GM20431 (cell line): ENCODE data around the gene AUTS2.
"Not testable (repeated sequence)": the region's sequence is repeated elsewhere in the genome, so short reads cannot be mapped to it uniquely, and the experiment has no call there.

Source experiments
- in situ Hi-C: fragments of 300-500 bp; cut with MseI, MboI; formaldehyde crosslinking; loops from one replicate; pipeline ENCODE4 v1.15.0; 2020; ENCODE audit warnings: low sequenced_read_pairs; ENCODE audit not compliant: unreplicated experiment

AUTS2 gene

DNA sequence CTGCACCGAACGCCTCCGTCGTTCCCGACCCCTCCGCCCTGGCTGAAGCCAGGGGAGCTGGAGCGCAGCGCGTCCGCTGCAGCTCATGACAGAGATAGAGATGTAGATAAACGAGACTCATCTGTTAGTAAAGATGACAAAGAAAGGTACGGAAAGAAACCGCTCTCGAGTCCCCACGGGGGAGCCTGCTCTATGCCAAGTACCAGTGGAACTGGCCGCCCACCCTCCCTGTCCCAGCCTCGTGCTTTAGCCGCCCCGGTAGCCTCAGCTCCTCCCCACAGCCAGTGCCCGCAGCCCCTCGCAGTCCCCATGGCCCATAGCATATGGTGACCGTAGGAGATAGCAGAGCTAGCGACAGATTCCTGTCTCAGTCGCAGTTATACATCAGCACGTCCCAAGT is 1189.0 kb downstream of the AUTS2 start:
- in situ Hi-C loops: no loop called here

DNA sequence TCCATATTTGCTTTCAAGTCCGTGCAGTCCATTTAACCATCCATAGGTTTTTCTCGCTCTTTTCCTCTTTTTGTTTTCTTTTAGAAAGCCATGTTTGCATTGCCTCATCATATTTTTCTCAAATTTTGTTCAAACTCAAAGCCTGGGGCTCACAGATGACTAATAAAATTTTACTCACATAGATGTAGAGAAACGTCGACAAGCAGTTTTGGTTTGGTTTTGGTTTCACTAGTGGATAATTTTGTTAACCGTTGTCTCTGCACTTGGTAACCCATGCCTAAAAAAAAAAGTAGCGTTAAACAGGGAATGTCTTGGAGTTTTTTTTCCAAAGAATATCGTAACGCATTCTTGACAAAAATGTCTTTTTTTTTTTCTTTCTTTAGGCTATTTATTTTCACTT is 1189.5 kb downstream of the AUTS2 start:
- in situ Hi-C loops: no loop called here

- in situ Hi-C loops: no loop called here
These were observed 1190.0 kb downstream of the AUTS2 start for GRCh38 chr7:70788276-70788675.

- in situ Hi-C loops: no loop called here
These were observed 1191.4 kb downstream of the AUTS2 start for GRCh38 chr7:70789481-70790214.

GRCh38 chr7:70790215-70791073 is 1192.2 kb downstream of the AUTS2 start:
- in situ Hi-C loops: no loop called here

DNA sequence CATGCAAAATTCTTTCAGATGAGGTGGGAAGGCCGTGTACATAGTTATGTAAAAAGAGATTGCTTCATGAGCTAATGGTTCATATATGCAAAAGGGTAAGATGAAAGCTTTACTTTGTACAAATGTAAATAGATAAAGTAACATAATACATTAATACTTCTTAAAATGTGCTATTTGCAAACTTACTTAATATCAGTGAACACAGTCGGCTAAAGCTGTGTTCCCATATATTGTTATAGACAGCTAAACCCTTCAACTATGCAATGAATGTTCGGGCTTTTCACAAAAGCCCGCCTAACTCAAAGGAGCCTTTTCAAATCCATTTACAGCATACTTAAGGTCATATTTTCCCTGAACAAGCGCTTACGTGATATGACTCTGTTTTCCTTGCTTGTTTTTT is 1193.1 kb downstream of the AUTS2 start:
- in situ Hi-C loops: no loop called here

DNA sequence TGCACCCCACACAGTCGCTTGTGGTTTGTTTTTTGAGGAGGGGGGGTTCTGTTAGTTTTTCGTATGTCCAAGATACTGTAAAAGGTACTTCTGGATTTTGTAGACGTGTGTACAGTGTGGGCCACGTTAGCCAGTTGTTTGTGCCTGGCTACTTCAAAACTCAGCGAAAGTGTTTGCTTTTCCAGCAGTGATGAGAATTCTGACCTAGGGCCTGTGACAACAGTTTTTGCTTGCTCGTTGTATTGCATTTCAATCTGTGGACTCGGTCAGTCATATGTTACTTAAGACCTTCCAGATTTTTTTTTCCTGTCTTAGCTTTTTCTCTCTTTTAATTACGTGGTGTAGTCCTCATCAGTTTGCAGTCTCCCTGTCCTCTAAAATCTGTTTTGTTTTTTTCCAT is 1194.8 kb downstream of the AUTS2 start:
- in situ Hi-C loops: no loop called here

- in situ Hi-C loops: no loop called here
These were observed 1195.5 kb downstream of the AUTS2 start for GRCh38 chr7:70793821-70794220.

GRCh38 chr7:70794962-70795361 is 1196.7 kb downstream of the AUTS2 start:
- in situ Hi-C loops: no loop called here

DNA sequence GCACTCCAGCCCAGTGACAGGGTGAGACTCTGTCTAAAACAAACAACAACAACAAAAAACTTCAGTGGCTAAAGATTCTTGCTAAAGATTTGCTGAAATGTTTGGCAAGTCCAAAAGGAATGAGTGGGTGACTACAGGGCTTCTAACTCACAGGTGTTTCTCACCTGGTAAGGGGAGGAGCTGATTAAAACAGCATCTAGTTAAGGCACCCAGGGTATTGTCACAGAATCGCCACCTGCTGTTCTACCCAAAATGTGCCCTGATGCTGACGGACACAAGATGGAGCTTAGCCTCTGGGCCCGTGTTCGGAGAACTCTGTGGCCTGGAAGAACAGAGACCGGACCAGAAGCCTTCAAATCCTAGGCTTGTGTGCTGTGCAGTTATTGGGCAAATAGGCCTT is 1197.7 kb downstream of the AUTS2 start:
- in situ Hi-C loops: no loop called here

- in situ Hi-C loops: no loop called here
These were observed 1198.8 kb downstream of the AUTS2 start for GRCh38 chr7:70797109-70797514.

- in situ Hi-C loops: no loop called here
These were observed 1201.6 kb downstream of the AUTS2 start for GRCh38 chr7:70799841-70800405.

GRCh38 chr7:70805360-70805759 is 1207.1 kb downstream of the AUTS2 start:
- in situ Hi-C loops: no loop called here

DNA sequence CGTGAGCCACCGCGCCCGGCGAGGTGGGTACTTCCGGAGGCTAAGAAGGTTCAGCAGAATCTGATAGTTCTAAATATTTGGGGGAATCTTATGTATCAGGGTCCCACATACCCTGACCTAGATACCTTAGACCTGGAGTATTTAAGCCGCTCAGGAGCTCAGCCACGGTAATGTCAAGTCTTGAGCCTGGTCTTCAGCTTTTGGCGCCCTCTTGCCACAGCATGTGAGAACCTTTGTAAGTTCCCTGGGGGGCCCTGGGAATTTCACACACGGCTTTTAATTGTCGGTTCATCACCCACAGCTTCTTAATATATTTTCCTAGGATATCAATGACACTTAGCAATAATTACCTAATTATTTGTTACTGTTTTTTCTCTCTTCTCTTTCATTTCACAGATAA is 1209.4 kb downstream of the AUTS2 start:
- in situ Hi-C loops: no loop called here

DNA sequence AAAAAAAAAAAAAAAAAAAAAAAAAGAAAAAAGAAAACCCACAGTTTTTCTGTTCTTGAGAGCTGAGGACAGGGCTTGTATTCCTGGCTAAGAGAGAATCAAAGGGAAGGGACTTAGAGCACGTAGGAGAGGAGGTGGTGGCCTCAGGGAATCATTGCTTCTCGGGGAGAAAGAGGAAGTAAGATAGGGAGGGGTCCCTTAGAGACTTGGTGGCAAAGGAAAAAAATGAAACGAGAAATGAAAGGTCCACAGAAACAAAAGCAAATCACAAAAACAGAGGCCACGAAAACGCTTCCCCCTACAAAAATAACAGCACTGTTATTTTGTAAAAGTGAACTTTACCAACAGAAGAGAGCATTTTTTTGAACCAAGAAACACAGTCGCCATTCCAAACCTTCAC is 1210.6 kb downstream of the AUTS2 start:
- in situ Hi-C loops: no loop called here

DNA sequence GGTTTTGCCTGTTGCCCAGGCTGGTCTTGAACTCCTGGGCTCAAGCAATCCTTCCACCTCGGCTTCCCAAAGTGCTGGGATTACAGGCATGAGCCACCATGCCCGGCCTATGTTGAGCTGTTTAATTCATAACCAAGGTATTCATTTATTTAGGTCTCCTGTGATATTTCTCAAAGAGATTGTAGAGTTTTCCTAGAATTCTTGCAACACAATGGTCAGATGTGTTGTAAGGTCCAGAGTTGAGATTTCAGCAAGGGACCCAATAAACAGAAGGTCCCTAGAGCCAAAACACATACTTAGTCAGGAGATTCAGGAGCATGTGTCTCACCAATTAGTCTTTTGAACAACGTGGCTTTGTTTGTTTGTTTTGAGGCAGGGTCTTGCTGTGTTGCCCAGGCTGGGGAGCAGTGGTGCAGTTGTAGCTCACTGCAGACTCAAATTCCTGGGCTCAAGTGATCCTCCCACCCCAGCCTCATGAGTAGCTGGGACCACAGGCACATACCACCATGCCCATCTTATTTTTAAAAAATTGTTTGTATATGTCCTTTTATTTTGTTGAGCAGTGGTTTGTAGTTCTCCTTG is 1212.4 kb downstream of the AUTS2 start:
- in situ Hi-C loops: no loop called here

- in situ Hi-C loops: no loop called here
These were observed 1214.2 kb downstream of the AUTS2 start for GRCh38 chr7:70812511-70812910.

DNA sequence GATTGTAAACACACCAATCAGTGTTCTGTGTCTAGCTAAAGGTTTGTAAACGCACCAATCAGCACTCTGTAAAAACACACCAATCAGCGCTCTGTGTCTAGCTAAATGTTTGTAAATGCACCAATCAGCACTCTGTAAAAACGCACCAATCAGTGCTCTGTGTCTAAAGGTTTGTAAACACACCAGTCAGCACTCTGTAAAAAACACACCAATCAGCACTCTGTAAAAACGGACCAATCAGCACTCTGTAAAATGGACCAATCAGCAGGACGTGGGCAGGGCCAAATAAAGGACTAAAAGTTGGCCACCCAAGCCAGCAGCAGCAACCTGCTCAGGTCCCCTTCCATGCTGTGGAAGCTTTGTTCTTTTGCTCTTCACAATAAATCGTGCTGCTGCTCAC is 1224.2 kb downstream of the AUTS2 start:
- in situ Hi-C loops: not testable (repeated sequence)

DNA sequence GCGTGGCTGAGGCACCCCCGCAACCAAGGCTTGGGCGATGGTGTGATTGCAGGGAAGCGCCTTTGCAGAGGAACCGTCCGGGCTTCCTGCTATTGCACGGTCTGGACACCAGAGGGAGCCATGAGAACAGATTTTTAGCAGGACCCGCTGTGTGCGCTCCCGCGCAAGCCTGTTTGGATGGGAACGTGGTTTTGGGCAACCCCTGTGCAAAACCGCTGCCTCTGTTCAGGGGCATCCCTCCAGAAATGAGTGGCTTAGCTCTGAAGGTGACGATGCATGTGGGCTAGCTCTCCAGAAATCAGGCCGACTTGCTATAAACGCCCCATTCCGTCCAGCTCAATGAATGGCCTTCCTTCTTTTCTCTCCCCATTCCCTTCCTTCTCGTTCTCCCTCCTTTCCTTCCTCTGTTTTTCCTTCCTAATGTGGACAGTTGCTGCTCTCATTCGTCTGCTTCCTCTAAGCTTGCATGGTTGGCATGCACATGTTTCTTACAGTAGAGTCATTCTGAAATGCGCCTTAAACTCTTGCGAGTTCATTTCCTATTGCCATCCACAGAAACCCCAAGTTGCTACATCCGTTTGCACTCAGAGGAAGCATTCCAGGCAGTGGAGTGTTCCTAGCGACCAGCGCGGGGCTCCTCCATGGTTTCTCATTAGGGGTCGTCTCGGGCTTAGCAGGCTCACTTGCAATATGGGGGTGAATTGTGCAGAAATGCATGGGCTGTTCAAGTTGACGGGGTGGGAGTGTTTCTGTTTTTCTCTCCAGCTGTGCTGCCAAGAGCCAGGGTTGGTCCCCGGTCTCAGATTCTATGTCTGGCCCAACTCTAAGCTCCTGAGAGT is 1231.2 kb downstream of the AUTS2 start:
- in situ Hi-C loops: no loop called here

DNA sequence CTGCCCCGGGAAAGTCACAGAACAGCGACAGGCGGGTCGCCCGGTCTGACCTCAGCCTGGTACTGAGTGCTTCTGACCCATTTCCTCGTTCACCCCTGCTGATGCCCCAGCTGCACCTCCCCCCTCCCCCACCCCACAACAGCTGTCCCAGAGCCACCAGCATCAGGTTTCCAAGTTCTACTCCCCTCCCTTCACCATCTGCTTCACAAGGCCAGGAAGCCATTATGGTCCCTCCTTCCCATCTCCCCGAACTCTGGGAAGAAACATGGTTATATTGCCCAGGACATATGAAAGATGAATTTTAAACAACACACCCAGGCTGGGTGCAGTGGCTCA is 1231.8 kb downstream of the AUTS2 start:
- in situ Hi-C loops: no loop called here
